Measurements from ENCODE around the gene ACP7.
"Not testable (repeated sequence)": the region's sequence is repeated elsewhere in the genome, so short reads cannot be mapped to it uniquely, and the experiment has no call there.

Gene ACP7

DNA sequence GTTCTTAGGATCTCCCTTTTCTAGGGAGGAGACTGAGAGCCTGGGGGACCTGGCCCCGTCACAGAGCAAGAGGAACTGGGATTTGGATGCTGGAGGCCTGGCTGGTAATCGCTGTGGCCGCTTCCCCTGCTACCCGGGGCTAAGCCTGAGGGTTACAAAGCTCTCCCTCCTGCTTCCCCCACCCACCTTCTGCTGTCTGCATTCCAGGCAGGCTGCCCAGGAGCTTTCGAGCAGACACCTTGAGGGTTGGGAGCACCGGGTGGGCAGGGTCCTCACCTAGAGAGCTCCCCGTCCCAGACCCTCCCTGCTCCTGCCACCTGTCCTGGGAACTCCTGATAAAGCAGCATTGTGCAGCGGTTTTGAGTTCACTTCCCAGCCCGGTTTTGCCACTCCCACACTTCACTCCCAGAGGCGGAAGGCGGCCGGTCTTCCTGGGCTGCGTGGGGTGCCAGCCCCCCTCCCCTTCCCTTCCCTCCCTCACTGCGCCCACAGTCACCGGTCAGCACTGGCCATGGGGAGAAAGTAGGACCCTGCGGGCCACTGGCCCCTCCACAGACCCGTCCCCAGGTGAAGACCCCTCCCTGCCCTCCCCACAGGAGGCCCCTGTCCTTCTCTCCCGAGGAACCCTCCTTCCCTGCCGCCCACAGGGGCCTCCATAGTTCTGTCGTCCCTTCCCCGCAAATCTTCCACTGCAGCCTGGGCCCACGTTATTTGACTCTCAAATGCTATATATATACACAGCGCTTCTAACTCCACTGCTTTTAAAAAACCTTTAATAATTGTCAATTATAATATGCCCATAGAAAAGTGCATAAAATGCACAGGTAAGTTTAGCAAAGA lies 49.5 kb downstream of the ACP7 start:
- no peak for DNase-seq

DNA sequence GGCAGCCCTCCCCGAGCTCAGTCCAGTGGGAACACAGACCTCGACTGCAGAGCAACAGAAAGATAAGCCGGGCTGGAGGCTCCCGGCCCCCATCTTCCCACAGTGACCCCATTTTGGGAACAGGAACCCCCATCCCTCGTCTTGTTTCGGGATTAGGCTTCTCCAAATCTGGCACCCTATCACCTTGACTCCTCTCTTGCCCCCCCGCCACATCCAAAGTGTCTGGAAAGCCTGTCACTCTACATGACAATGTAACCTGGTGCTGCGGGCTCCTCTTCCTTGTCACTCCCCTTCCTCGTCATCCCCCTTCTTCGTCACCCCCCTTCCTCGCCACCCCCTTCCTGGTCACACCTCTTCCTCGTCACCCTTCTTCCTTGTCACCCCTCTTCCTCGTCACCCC lies 51.5 kb downstream of the ACP7 start:
- DNase-seq: no peak

GRCh38 chr19:39136225-39136940 lies 52.2 kb downstream of the ACP7 start:
- DNase-seq: no peak

GRCh38 chr19:39137131-39137530 lies 53.0 kb downstream of the ACP7 start:
- DNase-seq: no peak

- no peak for DNase-seq
Measured at GRCh38 chr19:39138221-39139211, 54.3 kb downstream of the ACP7 start.

GRCh38 chr19:39139305-39139874 lies 55.2 kb downstream of the ACP7 start:
- DNase-seq: no peak

- DNase-seq: no peak
Measured at GRCh38 chr19:39139971-39140453, 55.8 kb downstream of the ACP7 start.

- DNase-seq: no peak
Measured at GRCh38 chr19:39140594-39140993, 56.4 kb downstream of the ACP7 start.

DNA sequence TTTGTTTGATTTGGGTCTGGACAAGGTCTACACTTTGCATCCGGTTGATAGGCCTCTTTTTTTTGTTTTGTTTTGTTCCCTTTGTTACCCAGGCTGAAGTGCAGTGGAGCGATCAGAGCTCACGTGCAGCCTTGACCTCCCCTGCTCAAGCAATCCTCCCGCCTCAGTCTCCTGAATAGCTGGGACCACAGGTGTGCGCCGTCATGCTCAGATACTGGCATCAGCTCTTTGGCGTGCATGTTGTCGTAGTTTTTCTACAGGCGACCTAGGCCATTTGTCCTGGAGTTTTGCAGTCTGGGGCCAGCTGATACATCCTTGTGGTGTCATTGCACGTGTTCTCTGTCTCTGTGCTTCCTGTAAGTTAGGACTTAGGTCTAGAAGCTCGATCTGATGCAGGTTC lies 57.8 kb downstream of the ACP7 start:
- no peak for DNase-seq

DNA sequence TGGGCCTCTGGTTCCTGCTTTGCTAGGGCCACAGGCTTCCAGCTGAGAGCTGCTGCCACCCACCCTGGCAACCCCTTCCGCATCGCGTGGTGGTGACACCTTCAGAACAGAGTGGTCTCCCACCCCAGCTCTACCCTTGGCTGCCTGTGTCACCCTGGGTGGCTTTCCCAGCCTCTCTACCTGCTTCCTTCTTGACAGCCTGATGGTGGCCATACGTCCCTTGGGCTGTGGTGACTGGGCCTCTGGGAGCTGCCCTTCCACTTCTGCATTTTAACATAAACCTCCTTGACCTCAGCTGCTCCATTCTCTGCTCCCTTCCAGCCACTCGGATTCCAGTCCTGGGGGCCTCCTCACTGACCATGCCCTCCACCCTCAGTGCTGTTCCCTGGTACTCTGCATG lies 58.5 kb downstream of the ACP7 start:
- no peak for DNase-seq

GRCh38 chr19:39143757-39144289 lies 59.7 kb downstream of the ACP7 start:
- not testable (repeated sequence) for DNase-seq

- DNase-seq: no peak
Measured at GRCh38 chr19:39144290-39145071, 60.3 kb downstream of the ACP7 start.

DNA sequence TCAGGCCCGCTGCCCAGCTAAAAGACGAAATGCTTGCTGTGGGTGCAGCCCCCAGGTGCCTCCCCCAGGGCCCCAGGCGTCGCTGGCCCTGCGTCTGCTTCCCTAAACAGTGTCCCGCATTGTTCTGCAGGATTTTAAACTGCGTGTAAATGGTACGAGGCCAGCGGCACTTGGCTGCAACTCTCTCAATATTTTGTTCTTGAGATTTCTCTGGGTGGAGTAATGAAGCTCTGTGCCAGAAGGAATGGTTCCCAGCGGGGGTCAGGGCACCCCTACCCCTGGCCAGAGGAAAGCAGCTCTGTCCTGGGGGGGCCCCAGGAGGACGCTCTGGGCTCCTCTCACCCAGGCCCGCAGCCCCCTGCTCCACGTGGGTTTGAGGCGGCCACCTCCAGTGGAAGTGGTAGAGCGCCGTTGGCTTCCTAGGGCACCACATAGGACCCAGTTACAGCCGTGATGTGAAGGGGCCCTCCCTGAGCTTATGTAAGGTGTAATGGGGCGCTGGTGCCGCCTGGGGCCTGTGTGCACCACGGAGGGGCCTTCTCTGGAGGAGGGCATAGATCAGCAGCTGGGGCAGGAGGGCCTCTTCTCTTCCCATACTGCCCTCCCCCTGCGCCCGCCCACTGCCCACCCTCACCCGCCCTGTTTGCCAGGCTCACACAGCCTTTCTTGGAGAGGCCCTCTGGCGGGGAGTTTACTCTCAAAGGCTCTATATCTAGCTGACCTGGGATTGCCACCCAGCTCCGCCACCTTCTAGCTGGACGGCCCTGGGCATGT lies 61.2 kb downstream of the ACP7 start:
- no peak for DNase-seq

DNA sequence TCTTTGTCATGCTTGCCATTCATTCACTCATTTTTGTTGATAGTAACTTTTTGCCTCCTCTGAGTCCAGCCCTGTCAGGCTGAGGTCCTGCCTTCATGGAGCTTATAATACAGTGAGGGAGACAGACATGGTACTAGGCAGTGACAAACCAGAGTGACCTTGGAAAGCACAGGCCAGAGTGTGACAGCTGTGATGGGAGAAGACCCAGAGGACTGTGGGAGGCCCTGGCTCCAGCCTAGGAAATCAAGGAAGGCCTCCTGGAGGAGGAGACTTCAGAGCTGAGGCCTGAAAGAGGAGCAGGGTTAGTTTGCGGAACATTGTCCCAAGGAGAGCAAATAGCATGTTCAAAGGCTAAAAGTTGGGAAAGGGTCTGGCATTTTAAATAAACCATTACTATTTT lies 61.9 kb downstream of the ACP7 start:
- DNase-seq: no peak

DNA sequence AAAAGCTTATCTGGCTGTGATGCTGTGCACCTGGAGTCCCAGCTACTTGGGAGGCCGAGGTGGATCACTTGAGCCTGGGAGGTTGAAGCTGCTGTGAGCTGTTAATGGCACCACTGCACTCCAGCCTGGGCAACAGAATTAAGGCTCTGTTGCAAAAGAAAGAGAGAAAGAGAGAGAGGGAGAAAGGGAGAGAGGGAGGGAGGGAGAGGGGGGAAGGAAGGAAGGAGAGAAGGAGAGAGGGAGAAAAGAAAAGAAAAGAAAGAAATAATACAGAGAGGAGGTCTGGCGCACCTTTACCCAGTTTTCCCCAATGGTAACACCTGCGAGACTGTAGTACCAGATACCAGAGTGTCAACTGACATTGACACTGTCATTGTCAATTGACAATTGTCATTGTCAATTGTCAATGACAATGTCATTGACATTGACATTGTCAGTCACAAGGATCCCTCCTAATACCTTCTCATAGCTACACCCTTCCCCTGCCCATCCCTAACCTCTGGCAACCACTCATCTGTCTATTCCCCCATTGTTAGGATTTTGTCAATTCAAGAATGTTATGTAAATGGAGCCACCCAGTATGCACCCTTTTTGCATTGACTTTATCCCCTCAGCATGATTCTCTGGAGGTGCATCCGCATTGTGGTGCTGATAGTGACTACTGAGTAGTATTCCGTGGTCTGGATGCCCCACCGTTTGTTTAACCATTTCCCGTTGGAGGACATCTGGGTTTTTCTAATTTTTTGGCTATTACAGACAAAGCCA lies 62.7 kb downstream of the ACP7 start:
- no peak for DNase-seq

DNA sequence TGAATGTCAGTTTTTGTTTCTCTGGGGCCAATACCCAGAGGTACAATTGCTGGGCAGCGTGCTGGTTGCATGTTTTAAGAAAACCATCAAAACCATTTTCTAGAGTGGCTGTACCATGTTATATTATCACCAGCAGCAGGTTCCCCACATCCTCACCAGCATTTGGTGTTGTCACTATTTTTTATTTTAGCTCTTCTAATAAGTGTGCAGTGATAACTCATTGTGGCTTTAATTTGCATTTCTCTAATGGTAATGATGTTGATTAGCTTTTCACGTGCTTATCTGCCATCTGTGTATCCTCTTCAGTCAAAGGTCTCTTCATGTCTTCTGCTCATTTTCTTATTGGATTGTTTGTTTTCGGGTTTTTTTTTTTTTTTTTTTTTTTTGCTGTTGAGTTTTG lies 63.3 kb downstream of the ACP7 start:
- DNase-seq: no peak

GRCh38 chr19:39148939-39149529 lies 64.9 kb downstream of the ACP7 start:
- no peak for DNase-seq

- no peak for DNase-seq
Measured at GRCh38 chr19:39150235-39150634, 66.1 kb downstream of the ACP7 start.

DNA sequence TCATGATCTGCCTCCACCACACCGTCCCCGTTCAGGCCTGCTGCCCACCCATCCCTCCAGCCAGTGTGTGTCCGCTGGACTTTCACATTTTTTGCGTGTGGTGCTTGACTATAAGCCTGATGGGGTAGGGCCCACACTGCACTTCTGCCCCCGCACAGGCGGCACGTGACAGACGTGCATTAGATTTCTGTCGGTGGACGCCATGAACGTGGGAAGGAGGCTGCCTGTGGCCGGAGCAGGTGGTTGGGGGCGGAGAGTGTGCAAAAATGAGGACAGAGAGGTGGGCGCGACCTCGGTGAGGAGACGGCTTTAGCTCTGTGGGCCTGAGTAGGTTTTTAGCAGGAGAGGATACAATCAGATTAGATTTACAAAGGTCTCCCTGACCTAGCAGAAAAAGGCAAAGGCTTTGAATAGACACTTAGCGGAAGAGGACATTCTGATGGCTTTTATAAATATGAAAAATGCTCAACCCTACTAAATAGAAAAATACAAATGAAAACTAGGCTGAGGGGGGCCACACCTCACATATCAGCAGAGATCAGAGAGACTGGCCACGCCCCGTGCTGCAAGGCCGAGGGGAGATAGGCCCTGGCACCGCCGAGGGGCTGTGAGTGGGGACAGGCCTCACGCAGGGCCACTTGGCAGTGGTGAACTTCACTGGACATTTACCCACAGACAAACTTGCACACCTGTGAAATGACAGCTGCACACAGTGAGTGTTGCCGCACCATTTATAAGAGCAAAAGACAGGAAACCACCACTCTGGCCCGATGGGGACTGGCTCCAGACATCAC lies 66.8 kb downstream of the ACP7 start:
- no peak for DNase-seq
